ENCODE results near the gene NSUN6. TPM values are rescaled to one million over a fixed set of nuclear protein-coding genes. Genes with fewer than 3 reads are reported as not detected.

Gene NSUN6
- total and polyA plus RNA-seq, 2 experiments from 2014 or later: 18.1 to 37.4 TPM

- Histone ChIP-seq H3K4me1 (ENCODE audit: insufficient read depth) (no peaks in the 10 kb centered on the region), H3K27ac (ENCODE audit: low read depth) (no peak overlapping the region), H3K27me3 (ENCODE audit: insufficient read depth) (no peaks in the 10 kb centered on the region), H3K4me3 (no peak overlapping the region), H3K9me2 (ENCODE audit: insufficient read depth) (no peaks in the 10 kb centered on the region), H3K36me3 (ENCODE audit: insufficient read depth) (peaks cover 5% of the 10 kb centered on the region; the same call in 1 of the 2 replicates), H3K4me2 (no peak overlapping the region), H3F3A (replicated peaks; ENCODE audit: low read depth) (no peaks in the 10 kb centered on the region), H4K20me1 (replicated peaks; ENCODE audit: insufficient read depth) (0 out of 2 replicates have a peak, but pooled peaks cover 5% of the 10 kb centered on the region), H2AFZ (no peak overlapping the region), H3K79me2 (replicated peaks; ENCODE audit: insufficient read depth) (no peaks in the 10 kb centered on the region)
- Mint-ChIP-seq H3K9me3 (no peaks in the 10 kb centered on the region), H3K36me3 (ENCODE audit: low read depth) (peaks cover 18% of the 10 kb centered on the region; the same call in 2 of the 3 replicates), H3K4me1 (peaks cover 2% of the 10 kb centered on the region; the same call in 2 of the 3 replicates), H3K27ac (no peak overlapping the region; the same call in 1 of the 2 replicates), H3K27me3 (ENCODE audit: insufficient read depth, low read depth, poor library complexity) (peaks cover 4% of the 10 kb centered on the region), H3K4me3 (no peak overlapping the region)
- no peak for ATAC-seq
- TF ChIP-seq NANOG (IDR thresholded peaks at IDR 0.05; ENCODE audit: borderline replicate concordance) (no peak), ZNF331 (CRISPR knock-in tag; IDR thresholded peaks at IDR 0.05; ENCODE audit: low read depth) (no peak), ETS1 (IDR thresholded peaks at IDR 0.05) (no peak), CTCF (conservative IDR thresholded peaks at IDR 0.05; ENCODE audit: low read depth in 2 of 2) (no peak), ZNF114 (CRISPR knock-in tag; IDR thresholded peaks at IDR 0.05) (no peak), POLR2AphosphoS5 (IDR thresholded peaks at IDR 0.05; ENCODE audit: low read depth) (no peak), STAT1 (IDR thresholded peaks at IDR 0.05; ENCODE audit: unreplicated experiment) (no peak), JUNB (IDR thresholded peaks at IDR 0.05; ENCODE audit: unreplicated experiment) (no peak), ZNF462 (CRISPR knock-in tag; IDR thresholded peaks at IDR 0.05) (no peak), REST (IDR thresholded peaks at IDR 0.05; ENCODE audit: unreplicated experiment) (no peak), EZH2phosphoT487 (IDR thresholded peaks at IDR 0.05; ENCODE audit: unreplicated experiment) (no peak), EZH2 (IDR thresholded peaks at IDR 0.05; ENCODE audit: low read depth, unreplicated experiment) (no peak), CREB1 (CRISPR knock-in tag; IDR thresholded peaks at IDR 0.05; ENCODE audit: low read depth) (no peak)
- DNase-seq (ENCODE audit: low spot score): no peak
Measured at GRCh38 chr10:18616337-18616736, 35.0 kb downstream of the NSUN6 start.
